Panc1 (cell line): ENCODE measurements around the gene MTURN. TPM values are rescaled to one million over a fixed set of nuclear protein-coding genes. Genes with fewer than 3 reads are reported as not detected.

ENCODE experiments used
- ATAC-seq: fragments of 200-7000 bp; cut with Tn5 transposase; 2 replicates; pipeline ENCODE4 v1.9.1; 2020; ENCODE audit warnings: mild to moderate bottlenecking, moderate library complexity
- BruUV-seq: library from RNA; stranded (reverse); fragments of 400-500 nt; replicated peaks from 2 replicates; lab custom pipeline; 2021; lab: Mats Ljungman, UMichigan
- CTCF ChIA-PET: fragments of 300-600 bp; sonication (Branson Sonifier 250); formaldehyde crosslinking; loops from one replicate; lab custom pipeline; 2022; ENCODE audit warnings: antibody characterized with exemption; lab: Charles Lee
- POLR2A ChIA-PET: fragments of 300-600 bp; sonication (Branson Sonifier 250); formaldehyde crosslinking; loops from one replicate; lab custom pipeline; 2022; ENCODE audit warnings: antibody characterized with exemption; lab: Charles Lee
- DNase-seq: peaks from one replicate; pipeline ENCODE4 v3.0.0-alpha.2; 2010; ENCODE audit warnings: low read depth, low spot score
- H3K27ac ChIP-seq: 2 replicates; pipeline ENCODE4 v1.5.1; 2011; ENCODE audit warnings: mild to moderate bottlenecking, low read length, inconsistent platforms
- H3K27me3 ChIP-seq: fragments of 200-500 bp; sonication (Bioruptor generic); 2 replicates; pipeline ENCODE4 v1.6.0; 2014; ENCODE audit warnings: low read length, inconsistent platforms; ENCODE audit not compliant: control insufficient read depth, insufficient read depth
- H3K36me3 ChIP-seq: fragments of 200-500 bp; sonication (Bioruptor generic); 2 replicates; pipeline ENCODE4 v1.5.1; 2014; ENCODE audit warnings: inconsistent platforms, mild to moderate bottlenecking, low read length, moderate library complexity; ENCODE audit not compliant: control insufficient read depth, insufficient read depth
- H3K4me1 ChIP-seq: 2 replicates; pipeline ENCODE4 v1.5.1; 2011; ENCODE audit warnings: inconsistent platforms, mild to moderate bottlenecking, low read length, moderate library complexity; ENCODE audit not compliant: control insufficient read depth, insufficient read depth
- H3K4me3 ChIP-seq, 2 experiments: 2 replicates each; pipeline ENCODE4 v1.5.1; 2011 to 2012; ENCODE audit warnings: low read depth in 2 of 2, low read length in 2 of 2, mild to moderate bottlenecking in 2 of 2, inconsistent platforms in 1 of 2, moderate library complexity in 1 of 2
- H3K9me3 ChIP-seq: fragments of 200-500 bp; sonication (Bioruptor generic); 2 replicates; pipeline ENCODE4 v1.5.1; 2014; ENCODE audit warnings: low read depth, mild to moderate bottlenecking, inconsistent platforms, low read length, moderate library complexity; ENCODE audit not compliant: control insufficient read depth, insufficient read depth
- CTCF ChIP-seq: fragments of 450-650 bp; IDR thresholded peaks from 2 replicates; pipeline ENCODE4 v1.5.1; 2017; ENCODE audit warnings: mild to moderate bottlenecking
- POLR2AphosphoS5 ChIP-seq: IDR thresholded peaks from 2 replicates; pipeline ENCODE4 v1.6.1; 2012; ENCODE audit warnings: mild to moderate bottlenecking, low read depth, low read length, moderate library complexity
- REST ChIP-seq, 2 experiments: IDR thresholded peaks; 2 replicates each; pipeline ENCODE4 v1.6.1; 2011 to 2012; ENCODE audit warnings: low read depth in 2 of 2, control low read depth in 1 of 2, low read length in 1 of 2, mild to moderate bottlenecking in 1 of 2, moderate library complexity in 1 of 2; ENCODE audit not compliant: insufficient read depth in 1 of 2
- SIN3A ChIP-seq: IDR thresholded peaks from 2 replicates; pipeline ENCODE4 v1.6.1; 2012; ENCODE audit warnings: low read depth, mild to moderate bottlenecking, low read length, moderate library complexity, borderline replicate concordance; ENCODE audit not compliant: insufficient read depth
- TCF7L2 ChIP-seq: IDR thresholded peaks from 2 replicates; pipeline ENCODE4 v1.6.1; 2011; ENCODE audit warnings: mild to moderate bottlenecking, low read depth, low read length, inconsistent platforms
- in situ Hi-C: cut with HindIII; loops from 2 replicates; pipeline ENCODE4 v1.10.0; 2016; ENCODE audit warnings: low sequenced_read_pairs, low pct_unique_long_range_greater_than_20kb
- intact Hi-C: fragments of 100-400 bp; cut with micrococcal nuclease; formaldehyde crosslinking; loops from one replicate; pipeline ENCODE4 v1.10.0; 2022; ENCODE audit not compliant: unreplicated experiment
- total RNA-seq: library from RNA; stranded (reverse); gene quantifications from one replicate; pipeline ENCODE4 v1.2.1, GENCODE V29; 2021; ENCODE audit not compliant: unreplicated experiment

The MTURN gene
- total RNA-seq, 1 experiment from 2014 or later, result 1.2 TPM

DNA sequence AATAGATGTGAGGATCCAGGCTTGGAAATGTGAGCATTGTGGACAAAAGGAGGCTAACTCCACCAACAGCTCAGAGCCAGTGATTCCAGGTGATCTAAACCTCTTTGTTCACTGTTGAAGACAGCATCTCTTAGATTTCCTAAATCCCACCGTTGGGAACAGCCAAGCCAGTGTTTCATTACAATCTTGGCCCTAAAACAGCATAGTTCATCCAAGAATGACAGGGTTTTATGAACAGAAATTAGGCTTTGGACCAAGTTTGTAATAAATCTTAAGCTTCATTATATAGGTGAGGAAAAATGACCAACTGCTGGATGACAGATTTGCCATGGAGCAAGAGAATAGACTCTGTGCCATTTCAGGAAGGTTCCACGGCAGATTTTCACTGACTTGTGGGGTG is 65.8 kb downstream of the MTURN start:
- ChIA-PET CTCF (no interaction called here), POLR2A (no interaction called here)
- Histone ChIP-seq H3K4me1 (no peaks in the 10 kb centered on the region), H3K27me3 (peaks cover 2% of the 10 kb centered on the region; the same call in 1 of the 2 replicates), H3K36me3 (no peaks in the 10 kb centered on the region), H3K9me3 (peaks cover 11% of the 10 kb centered on the region), H3K4me3 (no peak overlapping the region), H3K27ac (no peak overlapping the region)
- intact Hi-C loops (no loop called here), in situ Hi-C loops (no loop called here)
- TF ChIP-seq REST (IDR thresholded peaks at IDR 0.05; ENCODE audit: insufficient read depth in 1 of 2, low read depth in 2 of 2, low read length in 1 of 2), result no peak
- TF ChIP-seq CTCF, result no peak
- TF ChIP-seq SIN3A, result no peak
- TF ChIP-seq TCF7L2, result no peak
- TF ChIP-seq POLR2AphosphoS5, result no peak
- no TSS peak for BruUV-seq
- DNase-seq (no peak), ATAC-seq (no peak)

GRCh38 chr7:30201161-30201666 is 66.4 kb downstream of the MTURN start:
- peaks cover 2% of the 10 kb centered on the region; the same call in 1 of the 2 replicates for H3K27me3 ChIP-seq
- no peak for DNase-seq
- in situ Hi-C loops (no loop called here), intact Hi-C loops (no loop called here)
- no TSS peak for BruUV-seq
- TF ChIP-seq REST (IDR thresholded peaks at IDR 0.05; ENCODE audit: insufficient read depth in 1 of 2, low read depth in 2 of 2, low read length in 1 of 2) (no peak), CTCF (no peak), POLR2AphosphoS5 (no peak), TCF7L2 (no peak), SIN3A (no peak)
- H3K4me1 ChIP-seq, result no peaks in the 10 kb centered on the region
- H3K4me3 ChIP-seq, result no peak overlapping the region
- ChIA-PET CTCF (no interaction called here), POLR2A (no interaction called here)
- H3K27ac ChIP-seq, result no peak overlapping the region
- H3K9me3 ChIP-seq, result peaks cover 7% of the 10 kb centered on the region; the same call in 1 of the 2 replicates
- no peaks in the 10 kb centered on the region for H3K36me3 ChIP-seq
- no peak for ATAC-seq
